HEK293 (cell line): ENCODE measurements around the gene CPXM1.

ENCODE experiments used
- YY1 ChIP-seq: fragments of 450-650 bp; formaldehyde crosslinking; IDR thresholded peaks from 2 replicates; pipeline ENCODE4 v1.5.1; 2018; ENCODE audit warnings: missing biosample characterization, missing genetic modification characterization
- ZNF121 ChIP-seq: fragments of 450-650 bp; formaldehyde crosslinking; IDR thresholded peaks from 2 replicates; pipeline ENCODE4 v1.5.1; 2016; ENCODE audit warnings: missing biosample characterization, missing genetic modification characterization
- ZNF292 ChIP-seq: fragments of 450-650 bp; formaldehyde crosslinking; IDR thresholded peaks from 2 replicates; pipeline ENCODE4 v1.5.1; 2016; ENCODE audit warnings: low read depth, missing biosample characterization, missing genetic modification characterization, borderline replicate concordance
- ZNF558 ChIP-seq: fragments of 450-650 bp; formaldehyde crosslinking; IDR thresholded peaks from 2 replicates; pipeline ENCODE4 v1.5.1; 2016; ENCODE audit warnings: missing biosample characterization, missing genetic modification characterization
- ZNF658 ChIP-seq: fragments of 450-650 bp; formaldehyde crosslinking; IDR thresholded peaks from 2 replicates; pipeline ENCODE4; 2016; ENCODE audit warnings: missing biosample characterization, missing genetic modification characterization
- ZNF791 ChIP-seq: fragments of 450-650 bp; formaldehyde crosslinking; IDR thresholded peaks from 2 replicates; pipeline ENCODE4 v1.5.1; 2016; ENCODE audit warnings: missing biosample characterization, missing genetic modification characterization
- TF ChIP-seq, protein P1 (sequence below): fragments of 450-650 bp; formaldehyde crosslinking; IDR thresholded peaks from 2 replicates; pipeline ENCODE4 v1.5.1; 2016; ENCODE audit warnings: missing biosample characterization, missing genetic modification characterization
- TF ChIP-seq, protein P2 (sequence below): fragments of 450-650 bp; formaldehyde crosslinking; IDR thresholded peaks from 2 replicates; pipeline ENCODE4 v1.5.1; 2016; ENCODE audit warnings: missing biosample characterization, missing genetic modification characterization
- TF ChIP-seq, protein P3 (sequence below): fragments of 450-650 bp; formaldehyde crosslinking; conservative IDR thresholded peaks from 2 replicates; pipeline ENCODE4 v1.5.1; 2016; ENCODE audit warnings: low read depth, missing biosample characterization, missing genetic modification characterization
- TF ChIP-seq, protein P4 (sequence below): sonication (generic); formaldehyde crosslinking; IDR thresholded peaks from 2 replicates; pipeline ENCODE4 v1.8.1; 2022; ENCODE audit warnings: mild to moderate bottlenecking, moderate library complexity, missing genetic modification reagents
- TF ChIP-seq, protein P5 (sequence below): fragments of 450-650 bp; formaldehyde crosslinking; IDR thresholded peaks from 2 replicates; pipeline ENCODE4; 2016; ENCODE audit warnings: missing biosample characterization, missing genetic modification characterization

DNA sequence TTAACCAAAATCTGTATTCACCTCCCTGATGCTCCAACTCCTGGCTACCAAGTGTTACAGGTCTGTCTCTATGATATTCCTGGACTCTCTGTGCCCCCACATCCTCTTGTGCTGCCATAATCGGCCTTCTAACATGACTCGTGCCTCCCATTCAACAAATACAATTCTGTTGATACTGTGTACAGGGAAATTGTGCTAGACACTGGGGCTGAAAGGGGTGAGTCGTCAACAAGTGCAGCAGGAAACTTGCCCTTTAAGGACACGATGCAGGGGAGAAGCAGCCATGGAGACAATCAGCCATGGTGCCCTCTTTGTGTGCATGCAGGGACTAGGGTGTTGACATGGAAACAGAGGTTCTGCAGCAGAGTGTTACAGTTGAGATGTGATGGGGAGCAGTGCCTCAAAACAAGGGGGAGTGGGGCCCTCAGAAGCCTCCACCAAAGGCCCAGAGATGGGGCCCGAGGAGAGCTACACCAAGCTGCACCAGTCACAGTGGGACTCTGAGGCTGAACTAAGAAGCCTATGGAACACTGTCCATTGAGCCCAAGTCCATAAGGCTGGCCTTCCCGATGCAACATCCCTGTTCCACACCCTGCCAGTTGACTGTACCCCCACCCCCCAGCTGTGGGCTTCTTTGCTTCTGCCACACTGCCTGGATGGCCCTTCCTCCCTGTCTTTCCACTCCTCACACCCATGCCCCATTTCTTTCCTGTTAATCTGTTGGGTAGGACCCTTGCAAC, 37.0 kb upstream of the CPXM1 start:
- TF ChIP-seq ZNF791: no peak
- TF ChIP-seq, protein P1, sequence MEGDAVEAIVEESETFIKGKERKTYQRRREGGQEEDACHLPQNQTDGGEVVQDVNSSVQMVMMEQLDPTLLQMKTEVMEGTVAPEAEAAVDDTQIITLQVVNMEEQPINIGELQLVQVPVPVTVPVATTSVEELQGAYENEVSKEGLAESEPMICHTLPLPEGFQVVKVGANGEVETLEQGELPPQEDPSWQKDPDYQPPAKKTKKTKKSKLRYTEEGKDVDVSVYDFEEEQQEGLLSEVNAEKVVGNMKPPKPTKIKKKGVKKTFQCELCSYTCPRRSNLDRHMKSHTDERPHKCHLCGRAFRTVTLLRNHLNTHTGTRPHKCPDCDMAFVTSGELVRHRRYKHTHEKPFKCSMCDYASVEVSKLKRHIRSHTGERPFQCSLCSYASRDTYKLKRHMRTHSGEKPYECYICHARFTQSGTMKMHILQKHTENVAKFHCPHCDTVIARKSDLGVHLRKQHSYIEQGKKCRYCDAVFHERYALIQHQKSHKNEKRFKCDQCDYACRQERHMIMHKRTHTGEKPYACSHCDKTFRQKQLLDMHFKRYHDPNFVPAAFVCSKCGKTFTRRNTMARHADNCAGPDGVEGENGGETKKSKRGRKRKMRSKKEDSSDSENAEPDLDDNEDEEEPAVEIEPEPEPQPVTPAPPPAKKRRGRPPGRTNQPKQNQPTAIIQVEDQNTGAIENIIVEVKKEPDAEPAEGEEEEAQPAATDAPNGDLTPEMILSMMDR: no peak
- TF ChIP-seq ZNF558 (tag by site-specific recombination): no peak
- TF ChIP-seq, protein P2, sequence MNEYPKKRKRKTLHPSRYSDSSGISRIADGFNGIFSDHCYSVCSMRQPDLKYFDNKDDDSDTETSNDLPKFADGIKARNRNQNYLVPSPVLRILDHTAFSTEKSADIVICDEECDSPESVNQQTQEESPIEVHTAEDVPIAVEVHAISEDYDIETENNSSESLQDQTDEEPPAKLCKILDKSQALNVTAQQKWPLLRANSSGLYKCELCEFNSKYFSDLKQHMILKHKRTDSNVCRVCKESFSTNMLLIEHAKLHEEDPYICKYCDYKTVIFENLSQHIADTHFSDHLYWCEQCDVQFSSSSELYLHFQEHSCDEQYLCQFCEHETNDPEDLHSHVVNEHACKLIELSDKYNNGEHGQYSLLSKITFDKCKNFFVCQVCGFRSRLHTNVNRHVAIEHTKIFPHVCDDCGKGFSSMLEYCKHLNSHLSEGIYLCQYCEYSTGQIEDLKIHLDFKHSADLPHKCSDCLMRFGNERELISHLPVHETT (tag by site-specific recombination): no peak
- no peak for TF ChIP-seq ZNF121
- TF ChIP-seq, protein P3, sequence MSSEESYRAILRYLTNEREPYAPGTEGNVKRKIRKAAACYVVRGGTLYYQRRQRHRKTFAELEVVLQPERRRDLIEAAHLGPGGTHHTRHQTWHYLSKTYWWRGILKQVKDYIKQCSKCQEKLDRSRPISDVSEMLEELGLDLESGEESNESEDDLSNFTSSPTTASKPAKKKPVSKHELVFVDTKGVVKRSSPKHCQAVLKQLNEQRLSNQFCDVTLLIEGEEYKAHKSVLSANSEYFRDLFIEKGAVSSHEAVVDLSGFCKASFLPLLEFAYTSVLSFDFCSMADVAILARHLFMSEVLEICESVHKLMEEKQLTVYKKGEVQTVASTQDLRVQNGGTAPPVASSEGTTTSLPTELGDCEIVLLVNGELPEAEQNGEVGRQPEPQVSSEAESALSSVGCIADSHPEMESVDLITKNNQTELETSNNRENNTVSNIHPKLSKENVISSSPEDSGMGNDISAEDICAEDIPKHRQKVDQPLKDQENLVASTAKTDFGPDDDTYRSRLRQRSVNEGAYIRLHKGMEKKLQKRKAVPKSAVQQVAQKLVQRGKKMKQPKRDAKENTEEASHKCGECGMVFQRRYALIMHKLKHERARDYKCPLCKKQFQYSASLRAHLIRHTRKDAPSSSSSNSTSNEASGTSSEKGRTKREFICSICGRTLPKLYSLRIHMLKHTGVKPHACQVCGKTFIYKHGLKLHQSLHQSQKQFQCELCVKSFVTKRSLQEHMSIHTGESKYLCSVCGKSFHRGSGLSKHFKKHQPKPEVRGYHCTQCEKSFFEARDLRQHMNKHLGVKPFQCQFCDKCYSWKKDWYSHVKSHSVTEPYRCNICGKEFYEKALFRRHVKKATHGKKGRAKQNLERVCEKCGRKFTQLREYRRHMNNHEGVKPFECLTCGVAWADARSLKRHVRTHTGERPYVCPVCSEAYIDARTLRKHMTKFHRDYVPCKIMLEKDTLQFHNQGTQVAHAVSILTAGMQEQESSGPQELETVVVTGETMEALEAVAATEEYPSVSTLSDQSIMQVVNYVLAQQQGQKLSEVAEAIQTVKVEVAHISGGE (tag by site-specific recombination): no peak
- TF ChIP-seq YY1 (tag by site-specific recombination): no peak
- no peak for TF ChIP-seq ZNF658 (tag by site-specific recombination)
- TF ChIP-seq, protein P4, sequence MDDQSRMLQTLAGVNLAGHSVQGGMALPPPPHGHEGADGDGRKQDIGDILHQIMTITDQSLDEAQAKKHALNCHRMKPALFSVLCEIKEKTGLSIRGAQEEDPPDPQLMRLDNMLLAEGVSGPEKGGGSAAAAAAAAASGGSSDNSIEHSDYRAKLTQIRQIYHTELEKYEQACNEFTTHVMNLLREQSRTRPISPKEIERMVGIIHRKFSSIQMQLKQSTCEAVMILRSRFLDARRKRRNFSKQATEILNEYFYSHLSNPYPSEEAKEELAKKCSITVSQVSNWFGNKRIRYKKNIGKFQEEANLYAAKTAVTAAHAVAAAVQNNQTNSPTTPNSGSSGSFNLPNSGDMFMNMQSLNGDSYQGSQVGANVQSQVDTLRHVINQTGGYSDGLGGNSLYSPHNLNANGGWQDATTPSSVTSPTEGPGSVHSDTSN: no peak
- no peak for TF ChIP-seq ZNF292 (tag by site-specific recombination)
- TF ChIP-seq, protein P5, sequence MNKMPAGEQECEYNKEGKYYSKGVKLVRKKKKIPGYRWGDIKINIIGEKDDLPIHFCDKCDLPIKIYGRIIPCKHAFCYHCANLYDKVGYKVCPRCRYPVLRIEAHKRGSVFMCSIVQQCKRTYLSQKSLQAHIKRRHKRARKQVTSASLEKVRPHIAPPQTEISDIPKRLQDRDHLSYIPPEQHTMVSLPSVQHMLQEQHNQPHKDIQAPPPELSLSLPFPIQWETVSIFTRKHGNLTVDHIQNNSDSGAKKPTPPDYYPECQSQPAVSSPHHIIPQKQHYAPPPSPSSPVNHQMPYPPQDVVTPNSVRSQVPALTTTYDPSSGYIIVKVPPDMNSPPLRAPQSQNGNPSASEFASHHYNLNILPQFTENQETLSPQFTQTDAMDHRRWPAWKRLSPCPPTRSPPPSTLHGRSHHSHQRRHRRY: no peak
